CD14-positive monocyte (primary cell): ENCODE measurements around the gene AANAT. TPM values are rescaled to one million over a fixed set of nuclear protein-coding genes. Genes with fewer than 3 reads are reported as not detected.

Source experiments
- DNase-seq, 3 donors: peaks; one replicate each; pipeline ENCODE4 v3.0.0-alpha.2; 2011 to 2022
- H2AFZ ChIP-seq: 2 replicates; pipeline ENCODE4 v1.6.0; 2012; ENCODE audit warnings: mild to moderate bottlenecking, low read depth, low read length, inconsistent platforms; ENCODE audit not compliant: insufficient read depth, poor library complexity, severe bottlenecking
- H3K27ac ChIP-seq, 2 donors: 1 replicate in 1 of 2; 2 replicates in 1 of 2; pipeline ENCODE4 v1.5.1; 2012 to 2013; ENCODE audit warnings: low read length in 2 of 2, control low read depth in 1 of 2, inconsistent platforms in 1 of 2, low read depth in 1 of 2, mild to moderate bottlenecking in 1 of 2
- H3K27me3 ChIP-seq, 2 donors: one replicate each; pipeline versions ENCODE4 v1.6.0 to v1.6.1; 2011 to 2013; ENCODE audit warnings: low read length in 2 of 2; ENCODE audit not compliant: control insufficient read depth in 2 of 2, insufficient read depth in 2 of 2
- H3K36me3 ChIP-seq, 2 donors: replicated peaks in 1 of 2; 1 replicate in 1 of 2; 2 replicates in 1 of 2; pipeline versions ENCODE4 v1.5.1 to v1.6.1; 2012 to 2013; ENCODE audit warnings: low read length in 2 of 2, control low read depth in 1 of 2, inconsistent platforms in 1 of 2, mild to moderate bottlenecking in 1 of 2; ENCODE audit not compliant: insufficient read depth in 2 of 2, control insufficient read depth in 1 of 2
- H3K4me1 ChIP-seq, 2 donors: 1 replicate in 1 of 2; 2 replicates in 1 of 2; pipeline versions ENCODE4 v1.5.1 to v1.6.1; 2012 to 2013; ENCODE audit warnings: low read length in 2 of 2, control low read depth in 1 of 2, inconsistent platforms in 1 of 2, mild to moderate bottlenecking in 1 of 2, moderate library complexity in 1 of 2; ENCODE audit not compliant: insufficient read depth in 2 of 2, control insufficient read depth in 1 of 2
- H3K4me2 ChIP-seq: replicated peaks from 2 replicates; pipeline ENCODE3; 2012; ENCODE audit warnings: low read length, moderate library complexity, mild to moderate bottlenecking; ENCODE audit not compliant: poor library complexity, severe bottlenecking; ENCODE audit errors: extremely low read depth
- H3K4me3 ChIP-seq, 3 experiments: fragments of 200-600 bp in 1 of 3; sonication (generic) in 1 of 3; replicated peaks in 1 of 3; 1 replicate in 2 of 3; 2 replicates in 1 of 3; pipeline ENCODE4 v1.5.1; 2011 to 2013; ENCODE audit warnings: low read length in 3 of 3, mild to moderate bottlenecking in 3 of 3, control low read depth in 2 of 3, low read depth in 2 of 3, inconsistent platforms in 1 of 3, moderate library complexity in 1 of 3
- H3K79me2 ChIP-seq: 2 replicates; pipeline ENCODE4 v1.6.0; 2012; ENCODE audit warnings: mild to moderate bottlenecking, control low read depth, inconsistent platforms, low read length, moderate library complexity; ENCODE audit not compliant: insufficient read depth
- H3K9ac ChIP-seq: 2 replicates; pipeline ENCODE4 v1.6.0; 2017; ENCODE audit warnings: low read length, mild to moderate bottlenecking; ENCODE audit not compliant: insufficient read depth, poor library complexity, severe bottlenecking
- H3K9me3 ChIP-seq, 2 donors: replicated peaks in 1 of 2; 1 replicate in 1 of 2; 2 replicates in 1 of 2; pipeline versions ENCODE4 v1.5.1 to v1.6.1; 2012 to 2013; ENCODE audit warnings: low read length in 2 of 2, control low read depth in 1 of 2; ENCODE audit not compliant: control insufficient read depth in 1 of 2, insufficient read depth in 1 of 2
- H4K20me1 ChIP-seq: 2 replicates; pipeline ENCODE4 v1.6.0; 2012; ENCODE audit warnings: mild to moderate bottlenecking, low read length, control low read depth, moderate library complexity; ENCODE audit not compliant: insufficient read depth
- H3K27ac Mint-ChIP-seq, 7 donors: one replicate each; pipeline ENCODE4 v1.8.0; 2020; ENCODE audit warnings: mild to moderate bottlenecking in 7 of 7, mixed read lengths in 7 of 7, moderate library complexity in 6 of 7, inconsistent platforms in 2 of 7
- H3K27me3 Mint-ChIP-seq, 3 donors: one replicate each; pipeline ENCODE4 v1.8.0; 2021 to 2022; ENCODE audit warnings: low read depth in 3 of 3, mild to moderate bottlenecking in 3 of 3, mixed read lengths in 3 of 3, moderate library complexity in 3 of 3, inconsistent platforms in 1 of 3
- H3K36me3 Mint-ChIP-seq, 2 donors: one replicate each; pipeline ENCODE4 v1.8.0; 2020; ENCODE audit warnings: mixed read lengths in 2 of 2, inconsistent platforms in 1 of 2, mild to moderate bottlenecking in 1 of 2
- H3K4me1 Mint-ChIP-seq: one replicate; pipeline ENCODE4 v1.8.0; 2020; ENCODE audit warnings: mild to moderate bottlenecking, mixed read lengths
- H3K4me3 Mint-ChIP-seq, 2 donors: one replicate each; pipeline ENCODE4 v1.8.0; 2020; ENCODE audit warnings: mild to moderate bottlenecking in 2 of 2, mixed read lengths in 2 of 2, moderate library complexity in 1 of 2
- H3K9me3 Mint-ChIP-seq, 7 donors: one replicate each; pipeline ENCODE4 v1.8.0; 2020 to 2022; ENCODE audit warnings: mixed read lengths in 7 of 7, mild to moderate bottlenecking in 6 of 7, moderate library complexity in 6 of 7, inconsistent platforms in 2 of 7
- CTCF ChIP-seq: fragments of 200-600 bp; IDR thresholded peaks from one replicate; pipeline ENCODE4 v1.8.0; 2022; ENCODE audit warnings: antibody characterized with exemption, mild to moderate bottlenecking
- WGBS: methylation state at CpG from one replicate; pipeline ENCODE4 v1.1.5; 2013; ENCODE audit warnings: missing lambda C conversion rate; ENCODE audit not compliant: insufficient coverage; 5-methylcytosine and 5-hydroxymethylcytosine counted together
- intact Hi-C, 2 donors: fragments of 100-400 bp; cut with micrococcal nuclease; formaldehyde crosslinking; loops; one replicate each; pipeline versions ENCODE4 v1.15.0 to v1.15.1; 2023
- polyA plus RNA-seq, 3 donors: library from polyadenylated mRNA; depleted of rRNA in 1 of 3; unstranded in 2 of 3; stranded (reverse) in 1 of 3; fragments of 300-500 nt in 2 of 3; fragments of >200 nt in 1 of 3; fragmentation: Illumina TruSeq in 2 of 3; gene quantifications; 1 replicate in 2 of 3; 2 replicates in 1 of 3; pipeline ENCODE4 v1.2.3, GENCODE V29; 2012 to 2021

AANAT gene
- polyA plus RNA-seq, 3 donors: not detected

- Histone ChIP-seq H3K9me3 (no peaks in the 10 kb centered on the region), H3K79me2 (peaks cover 8% of the 10 kb centered on the region), H3K27me3 (no peaks in the 10 kb centered on the region), H4K20me1 (peaks cover 7% of the 10 kb centered on the region), H3K4me1 (peaks cover 33 to 34% of the 10 kb centered on the region in 2 donors), H3K9ac (no peak overlapping the region), H3K4me2 (no peak overlapping the region), H3K4me3 (no peak overlapping the region), H3K36me3 (peaks cover 69 to 81% of the 10 kb centered on the region in 2 donors), H3K27ac (no peak overlapping the region), H2AFZ (no peak overlapping the region)
- Mint-ChIP-seq H3K4me1 (peaks cover 29% of the 10 kb centered on the region), H3K4me3 (no peak overlapping the region), H3K27me3 (peaks cover 0 to 5% (median 0%) of the 10 kb centered on the region in 3 donors), H3K27ac (peak overlapping the region in 1 of 7 donors; percentile 14), H3K36me3 (peaks cover 77 to 91% of the 10 kb centered on the region in 2 donors), H3K9me3 (peaks cover 0 to 2% (median 0%) of the 10 kb centered on the region in 7 donors)
- DNase-seq: no peak
- intact Hi-C loops: no loop called here
- TF ChIP-seq CTCF: no peak
- 92% methylated on average over 12 of the region's 15 CpGs for WGBS
Observed at GRCh38 chr17:76477576-76477975, 10.2 kb downstream of the AANAT start.

- Histone ChIP-seq H3K9me3 (no peaks in the 10 kb centered on the region), H3K9ac (no peak overlapping the region), H4K20me1 (peaks cover 7% of the 10 kb centered on the region), H3K4me1 (peaks cover 38 to 39% of the 10 kb centered on the region in 2 donors), H3K36me3 (peaks cover 64 to 76% of the 10 kb centered on the region in 2 donors), H3K27ac (no peak overlapping the region), H3K79me2 (peaks cover 8% of the 10 kb centered on the region), H2AFZ (no peak overlapping the region), H3K4me2 (no peak overlapping the region), H3K4me3 (no peak overlapping the region), H3K27me3 (no peaks in the 10 kb centered on the region)
- 96% methylated on average over 10 of the region's 10 CpGs for WGBS
- peaks cover 0 to 5% (median 0%) of the 10 kb centered on the region in 3 donors for H3K27me3 Mint-ChIP-seq
- intact Hi-C loops: no loop called here
- peaks cover 72 to 86% of the 10 kb centered on the region in 2 donors for H3K36me3 Mint-ChIP-seq
- peaks cover 33% of the 10 kb centered on the region for H3K4me1 Mint-ChIP-seq
- DNase-seq: no peak
- no peak overlapping the region for H3K4me3 Mint-ChIP-seq
- H3K27ac Mint-ChIP-seq: peak overlapping the region in 2 of 7 donors; percentile 66 to 84
- peaks cover 0 to 2% (median 0%) of the 10 kb centered on the region in 7 donors for H3K9me3 Mint-ChIP-seq
- no peak for TF ChIP-seq CTCF
Observed at GRCh38 chr17:76478097-76478496, 10.7 kb downstream of the AANAT start.
